22Rv1 (cell line): Measurements from ENCODE around the gene SEPTIN2.

Source experiments
- H3K27ac ChIP-seq: fragments of 450-650 bp; 2 replicates; pipeline ENCODE4 v1.5.1; 2017
- ZFX ChIP-seq: fragments of 450-650 bp; IDR thresholded peaks from 2 replicates; pipeline ENCODE4 v1.6.1; 2017; ENCODE audit warnings: antibody characterized with exemption, borderline replicate concordance
- TF ChIP-seq, protein P1 (sequence below): fragments of 450-650 bp; IDR thresholded peaks from 2 replicates; pipeline ENCODE4 v1.5.1; 2017; ENCODE audit warnings: mild to moderate bottlenecking

SEPTIN2 gene

DNA sequence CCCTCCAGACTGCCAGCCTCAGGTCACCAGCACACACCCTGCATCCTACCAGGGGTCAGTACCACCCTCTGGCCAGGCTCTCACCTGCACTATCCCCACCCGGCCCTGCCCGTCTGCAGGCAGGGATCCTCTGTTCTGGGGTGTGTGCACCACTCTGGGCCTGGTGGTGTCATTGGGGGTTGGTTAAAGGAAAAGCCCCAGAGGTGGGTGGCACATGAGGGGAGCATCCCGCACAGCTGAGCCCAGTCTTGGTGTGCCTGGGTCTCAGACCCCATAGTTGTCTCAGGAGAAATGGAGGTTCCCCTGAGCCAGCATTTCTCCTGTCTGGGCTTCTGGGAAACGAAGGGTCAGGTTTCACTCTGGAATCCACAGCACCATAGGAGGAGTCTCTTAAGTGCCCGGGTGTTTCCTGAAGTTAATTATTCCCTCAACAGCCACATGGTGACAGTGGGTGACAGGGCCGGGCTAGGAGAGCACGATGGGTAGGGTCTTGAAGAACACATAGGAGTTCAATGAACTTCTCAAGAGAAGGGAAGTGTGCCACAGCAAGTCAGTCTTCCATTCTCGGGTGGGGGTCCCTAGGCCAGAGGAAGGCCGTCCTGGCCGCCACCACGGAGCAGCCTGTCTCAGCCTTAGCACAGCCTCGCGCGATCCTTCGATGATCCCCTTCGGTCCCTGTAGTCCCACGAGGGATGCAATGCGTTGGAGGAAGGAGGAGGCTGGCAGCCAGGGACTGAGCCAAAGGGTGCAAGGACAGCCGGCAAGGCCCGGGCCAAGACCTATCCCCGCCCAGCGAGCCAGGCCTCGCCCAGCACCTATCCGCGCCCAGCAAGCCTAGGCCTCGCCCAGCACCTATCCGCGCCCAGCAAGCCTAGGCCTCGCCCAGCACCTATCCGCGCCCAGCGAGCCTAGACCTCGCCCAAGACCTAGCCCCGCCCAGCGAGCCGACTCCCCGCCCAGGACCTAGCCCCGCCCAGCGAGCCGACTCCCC lies 39.2 kb downstream of the SEPTIN2 start:
- TF ChIP-seq, protein P1, sequence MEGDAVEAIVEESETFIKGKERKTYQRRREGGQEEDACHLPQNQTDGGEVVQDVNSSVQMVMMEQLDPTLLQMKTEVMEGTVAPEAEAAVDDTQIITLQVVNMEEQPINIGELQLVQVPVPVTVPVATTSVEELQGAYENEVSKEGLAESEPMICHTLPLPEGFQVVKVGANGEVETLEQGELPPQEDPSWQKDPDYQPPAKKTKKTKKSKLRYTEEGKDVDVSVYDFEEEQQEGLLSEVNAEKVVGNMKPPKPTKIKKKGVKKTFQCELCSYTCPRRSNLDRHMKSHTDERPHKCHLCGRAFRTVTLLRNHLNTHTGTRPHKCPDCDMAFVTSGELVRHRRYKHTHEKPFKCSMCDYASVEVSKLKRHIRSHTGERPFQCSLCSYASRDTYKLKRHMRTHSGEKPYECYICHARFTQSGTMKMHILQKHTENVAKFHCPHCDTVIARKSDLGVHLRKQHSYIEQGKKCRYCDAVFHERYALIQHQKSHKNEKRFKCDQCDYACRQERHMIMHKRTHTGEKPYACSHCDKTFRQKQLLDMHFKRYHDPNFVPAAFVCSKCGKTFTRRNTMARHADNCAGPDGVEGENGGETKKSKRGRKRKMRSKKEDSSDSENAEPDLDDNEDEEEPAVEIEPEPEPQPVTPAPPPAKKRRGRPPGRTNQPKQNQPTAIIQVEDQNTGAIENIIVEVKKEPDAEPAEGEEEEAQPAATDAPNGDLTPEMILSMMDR = no peak; the same call in 1 of the 2 replicates
- TF ChIP-seq ZFX = no peak
- H3K27ac ChIP-seq = peak overlapping the region; percentile 83

DNA sequence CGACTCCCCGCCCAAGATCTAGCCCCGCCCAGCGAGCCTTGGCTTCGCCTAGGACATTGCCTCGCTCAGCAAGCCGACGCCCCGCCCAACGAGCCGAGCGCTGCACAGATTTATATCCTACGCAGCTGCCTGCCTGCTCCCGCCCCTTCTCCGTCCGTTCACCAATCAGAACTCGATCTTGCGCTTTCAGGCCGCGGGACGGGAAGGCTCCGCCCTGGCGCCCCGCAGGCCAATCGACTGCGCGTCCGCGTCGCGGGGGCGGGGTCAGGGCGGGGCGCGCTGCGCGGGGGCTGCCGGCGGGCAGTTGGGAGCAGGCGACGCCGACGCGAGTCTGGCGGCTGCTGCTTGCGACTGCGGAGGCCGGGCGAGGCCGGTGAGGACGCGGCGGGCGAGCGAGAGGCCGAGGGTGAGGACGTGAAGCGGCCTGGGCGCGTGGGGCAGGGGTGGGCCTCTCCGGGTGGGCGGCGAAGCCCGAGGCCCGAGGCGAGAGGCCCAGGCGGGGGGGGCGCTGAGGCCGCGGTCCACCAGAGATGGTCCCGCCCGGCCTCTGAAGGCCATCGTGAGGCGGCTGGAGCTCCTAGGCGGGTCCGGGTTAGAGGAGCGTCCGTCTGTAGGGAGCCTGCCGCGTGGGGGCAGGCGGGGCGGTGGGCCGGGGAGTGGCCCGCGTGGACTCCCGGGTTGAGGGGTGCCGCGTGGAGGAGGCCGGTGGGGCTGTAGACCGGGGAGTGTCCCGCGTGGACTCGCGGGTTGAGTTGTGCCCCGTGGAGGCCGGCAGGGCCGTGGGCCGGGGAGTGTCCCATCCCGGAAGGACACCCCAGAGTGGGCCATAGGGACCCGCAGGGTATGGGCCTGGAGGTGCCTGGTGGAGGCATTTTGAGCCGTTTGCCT lies 40.5 kb downstream of the SEPTIN2 start, which contains the start of gene FARP2:
Gene FARP2, plus strand, starts transcription at position 303 of the 888 bp plus-strand sequence. CDS start 16,823 bp downstream, outside the sequence.
- H3K27ac ChIP-seq = peak within 1 kb of the TSS; percentile 83

DNA sequence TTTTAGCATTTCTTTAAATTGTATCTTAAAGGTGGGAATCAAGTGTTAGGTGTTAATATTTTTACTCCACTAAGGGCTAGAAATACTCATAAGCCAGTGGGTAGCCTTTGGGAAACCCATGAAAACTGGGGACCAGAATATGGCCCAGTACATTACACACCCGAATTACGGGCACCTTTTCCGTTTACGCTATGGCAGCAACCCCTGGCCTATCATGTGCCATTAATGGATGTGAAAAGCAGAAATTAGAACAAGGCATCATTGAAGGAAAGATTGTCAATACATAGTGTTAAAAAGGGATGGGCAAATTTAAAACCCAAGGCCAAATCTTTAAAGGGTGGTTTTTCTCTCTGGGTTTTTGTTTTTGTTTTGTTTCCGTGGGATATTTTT lies 41.1 kb downstream of the SEPTIN2 start:
- H3K27ac ChIP-seq = peak overlapping the region; percentile 64; the same call in 1 of the 2 replicates
- TF ChIP-seq, protein P1 = no peak
- TF ChIP-seq ZFX = no peak

More for the DNA sequence above, 40.5 kb downstream of the SEPTIN2 start, which contains the start of gene FARP2:
- no peak for TF ChIP-seq ZFX
- TF ChIP-seq, protein P1 = no peak

DNA sequence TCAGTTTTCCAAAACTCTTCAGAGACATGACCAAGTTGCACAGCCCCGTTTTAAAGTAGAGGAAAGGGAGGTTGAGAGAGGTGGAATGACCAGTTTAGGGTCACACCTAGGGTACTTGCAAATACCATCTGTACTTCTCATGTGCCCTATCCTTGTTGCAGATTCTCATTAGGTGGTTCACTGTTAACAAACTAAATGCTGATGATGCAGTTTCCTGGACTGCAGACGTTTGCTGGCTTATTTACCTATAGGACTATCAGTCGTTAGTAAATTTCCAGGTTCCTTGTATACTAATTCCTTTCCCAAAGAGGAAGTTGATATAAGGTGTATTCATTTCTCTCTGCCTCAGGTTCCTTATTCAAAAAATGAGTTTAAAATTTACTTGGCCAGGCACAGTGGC lies 41.8 kb downstream of the SEPTIN2 start:
- no peak for TF ChIP-seq ZFX
- TF ChIP-seq, protein P1 = no peak
- H3K27ac ChIP-seq = no peak overlapping the region

DNA sequence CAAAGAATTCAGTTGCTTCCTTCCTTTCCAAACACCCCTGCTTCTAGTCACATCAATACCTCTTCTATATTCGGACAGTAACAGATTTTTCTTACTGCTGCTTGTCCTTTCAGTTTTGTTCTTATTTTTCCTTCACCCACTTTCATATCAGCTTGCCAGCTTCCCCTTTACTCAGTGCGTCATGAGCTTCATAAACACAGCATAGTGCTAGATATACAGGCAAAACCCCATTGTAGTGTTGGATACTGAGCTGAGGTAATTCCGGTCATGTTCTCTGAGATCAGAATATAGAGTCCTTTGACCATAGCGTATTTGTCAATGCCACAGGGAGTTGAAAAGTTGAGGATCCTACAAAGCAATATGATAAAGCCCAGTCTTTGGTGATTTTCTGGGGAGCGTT lies 42.7 kb downstream of the SEPTIN2 start:
- H3K27ac ChIP-seq = no peak overlapping the region
- TF ChIP-seq, protein P1 = no peak
- TF ChIP-seq ZFX = no peak

DNA sequence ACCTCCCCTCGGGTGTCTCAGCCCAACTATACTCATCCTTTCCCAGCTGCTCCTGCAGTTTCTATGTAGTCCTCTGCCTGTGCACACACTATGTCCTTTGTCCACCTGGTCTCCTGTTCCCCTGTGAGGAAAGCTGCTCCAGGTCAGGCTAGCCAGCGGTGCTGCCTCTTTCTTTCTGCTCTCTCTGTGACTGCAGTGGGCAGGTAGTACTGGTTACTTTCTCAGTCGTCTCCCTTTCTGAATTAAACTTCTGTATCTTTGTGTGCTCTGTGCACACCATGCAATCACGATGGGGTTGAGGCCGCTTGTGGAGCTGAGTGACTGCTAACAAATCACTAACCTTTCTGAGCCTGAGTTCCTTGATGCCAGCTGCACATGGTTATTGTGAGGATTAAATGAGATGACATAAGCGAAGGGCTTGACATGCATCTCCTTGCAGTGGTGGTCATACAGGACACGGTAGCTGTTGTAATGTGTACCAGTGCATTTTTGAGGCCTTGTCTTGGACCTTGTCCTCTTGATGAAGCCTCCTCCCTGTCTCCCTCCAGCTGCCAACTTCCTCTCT lies 43.8 kb downstream of the SEPTIN2 start:
- H3K27ac ChIP-seq = no peak overlapping the region
- TF ChIP-seq, protein P1 = no peak
- TF ChIP-seq ZFX = no peak
